Glutamatergic neuron (in vitro differentiated cells): ENCODE data around the gene RNF212. TPM values are rescaled to one million over a fixed set of nuclear protein-coding genes. Genes with fewer than 3 reads are reported as not detected.

Experiments
- DNase-seq: peaks from one replicate; pipeline ENCODE4 v3.0.0; 2022
- H3K27ac Mint-ChIP-seq: one replicate; pipeline ENCODE4 v1.8.0; 2020; ENCODE audit warnings: mild to moderate bottlenecking, mixed read lengths, inconsistent platforms; ENCODE audit not compliant: unreplicated experiment
- H3K27me3 Mint-ChIP-seq: one replicate; pipeline ENCODE4 v1.8.0; 2020; ENCODE audit warnings: mild to moderate bottlenecking, moderate library complexity, mixed read lengths, inconsistent platforms; ENCODE audit not compliant: unreplicated experiment
- H3K36me3 Mint-ChIP-seq: one replicate; pipeline ENCODE4 v1.8.0; 2020; ENCODE audit warnings: mild to moderate bottlenecking, mixed read lengths, inconsistent platforms; ENCODE audit not compliant: unreplicated experiment
- H3K4me1 Mint-ChIP-seq: one replicate; pipeline ENCODE4 v1.8.0; 2020; ENCODE audit warnings: mild to moderate bottlenecking, low read depth, mixed read lengths, inconsistent platforms; ENCODE audit not compliant: unreplicated experiment
- H3K4me3 Mint-ChIP-seq: one replicate; pipeline ENCODE4 v1.8.0; 2020; ENCODE audit warnings: mild to moderate bottlenecking, mixed read lengths, inconsistent platforms; ENCODE audit not compliant: unreplicated experiment
- H3K9me3 Mint-ChIP-seq: one replicate; pipeline ENCODE4 v1.8.0; 2020; ENCODE audit warnings: mild to moderate bottlenecking, moderate library complexity, mixed read lengths, inconsistent platforms; ENCODE audit not compliant: unreplicated experiment
- total RNA-seq: library from RNA; stranded (reverse); fragmentation: NEBNext Ultra II Directional; extraction: Animal tissue kit (Norgen Biotek cat#: 25700); gene quantifications from one replicate; pipeline ENCODE4 v1.2.1, GENCODE V29; 2021; ENCODE audit not compliant: unreplicated experiment
- TF ChIP-seq, protein P1 (sequence below): fragments of 200-600 bp; sonication (generic); IDR thresholded peaks from one replicate; pipeline ENCODE4 v1.5.0; 2021; ENCODE audit not compliant: partially characterized antibody, unreplicated experiment

The RNF212 gene
- total RNA-seq, 1 donor from 2014 or later, result 11.1 TPM

DNA sequence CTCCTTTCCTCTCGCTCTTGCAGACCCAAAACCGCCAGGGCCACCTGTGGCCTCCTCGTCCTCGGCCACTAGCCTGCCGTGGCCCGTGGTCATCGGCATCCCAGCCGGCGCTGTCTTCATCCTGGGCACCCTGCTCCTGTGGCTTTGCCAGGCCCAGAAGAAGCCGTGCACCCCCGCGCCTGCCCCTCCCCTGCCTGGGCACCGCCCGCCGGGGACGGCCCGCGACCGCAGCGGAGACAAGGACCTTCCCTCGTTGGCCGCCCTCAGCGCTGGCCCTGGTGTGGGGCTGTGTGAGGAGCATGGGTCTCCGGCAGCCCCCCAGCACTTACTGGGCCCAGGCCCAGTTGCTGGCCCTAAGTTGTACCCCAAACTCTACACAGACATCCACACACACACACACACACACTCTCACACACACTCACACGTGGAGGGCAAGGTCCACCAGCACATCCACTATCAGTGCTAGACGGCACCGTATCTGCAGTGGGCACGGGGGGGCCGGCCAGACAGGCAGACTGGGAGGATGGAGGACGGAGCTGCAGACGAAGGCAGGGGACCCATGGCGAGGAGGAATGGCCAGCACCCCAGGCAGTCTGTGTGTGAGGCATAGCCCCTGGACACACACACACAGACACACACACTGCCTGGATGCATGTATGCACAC is 88.3 kb downstream of the RNF212 start:
- H3K27me3 Mint-ChIP-seq, result peaks cover 5% of the 10 kb centered on the region
- H3K4me1 Mint-ChIP-seq, result peaks cover 1% of the 10 kb centered on the region
- no peak overlapping the region for H3K4me3 Mint-ChIP-seq
- DNase-seq, result no peak
- TF ChIP-seq, protein P1, sequence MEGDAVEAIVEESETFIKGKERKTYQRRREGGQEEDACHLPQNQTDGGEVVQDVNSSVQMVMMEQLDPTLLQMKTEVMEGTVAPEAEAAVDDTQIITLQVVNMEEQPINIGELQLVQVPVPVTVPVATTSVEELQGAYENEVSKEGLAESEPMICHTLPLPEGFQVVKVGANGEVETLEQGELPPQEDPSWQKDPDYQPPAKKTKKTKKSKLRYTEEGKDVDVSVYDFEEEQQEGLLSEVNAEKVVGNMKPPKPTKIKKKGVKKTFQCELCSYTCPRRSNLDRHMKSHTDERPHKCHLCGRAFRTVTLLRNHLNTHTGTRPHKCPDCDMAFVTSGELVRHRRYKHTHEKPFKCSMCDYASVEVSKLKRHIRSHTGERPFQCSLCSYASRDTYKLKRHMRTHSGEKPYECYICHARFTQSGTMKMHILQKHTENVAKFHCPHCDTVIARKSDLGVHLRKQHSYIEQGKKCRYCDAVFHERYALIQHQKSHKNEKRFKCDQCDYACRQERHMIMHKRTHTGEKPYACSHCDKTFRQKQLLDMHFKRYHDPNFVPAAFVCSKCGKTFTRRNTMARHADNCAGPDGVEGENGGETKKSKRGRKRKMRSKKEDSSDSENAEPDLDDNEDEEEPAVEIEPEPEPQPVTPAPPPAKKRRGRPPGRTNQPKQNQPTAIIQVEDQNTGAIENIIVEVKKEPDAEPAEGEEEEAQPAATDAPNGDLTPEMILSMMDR, result no peak
- no peak overlapping the region for H3K27ac Mint-ChIP-seq
- peaks cover 5% of the 10 kb centered on the region for H3K9me3 Mint-ChIP-seq
- H3K36me3 Mint-ChIP-seq, result no peaks in the 10 kb centered on the region

DNA sequence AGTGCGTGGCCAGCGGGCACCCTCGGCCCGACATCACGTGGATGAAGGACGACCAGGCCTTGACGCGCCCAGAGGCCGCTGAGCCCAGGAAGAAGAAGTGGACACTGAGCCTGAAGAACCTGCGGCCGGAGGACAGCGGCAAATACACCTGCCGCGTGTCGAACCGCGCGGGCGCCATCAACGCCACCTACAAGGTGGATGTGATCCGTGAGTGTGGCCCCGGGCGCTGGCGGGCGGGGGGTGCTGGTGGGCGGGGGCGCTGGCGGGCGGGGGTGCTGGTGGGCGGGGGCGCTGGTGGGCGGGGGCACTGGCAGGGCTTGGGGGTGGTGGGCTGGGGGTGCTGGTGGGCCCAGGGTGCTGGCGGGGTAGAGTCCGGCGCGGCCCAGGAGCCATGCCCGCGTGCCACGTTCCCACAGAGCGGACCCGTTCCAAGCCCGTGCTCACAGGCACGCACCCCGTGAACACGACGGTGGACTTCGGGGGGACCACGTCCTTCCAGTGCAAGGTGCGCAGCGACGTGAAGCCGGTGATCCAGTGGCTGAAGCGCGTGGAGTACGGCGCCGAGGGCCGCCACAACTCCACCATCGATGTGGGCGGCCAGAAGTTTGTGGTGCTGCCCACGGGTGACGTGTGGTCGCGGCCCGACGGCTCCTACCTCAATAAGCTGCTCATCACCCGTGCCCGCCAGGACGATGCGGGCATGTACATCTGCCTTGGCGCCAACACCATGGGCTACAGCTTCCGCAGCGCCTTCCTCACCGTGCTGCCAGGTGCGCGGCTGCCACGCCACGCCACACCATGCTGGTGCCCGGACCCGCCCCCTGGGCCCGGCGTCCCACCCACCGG is 89.2 kb downstream of the RNF212 start:
- Mint-ChIP-seq H3K27me3 (peaks cover 5% of the 10 kb centered on the region), H3K9me3 (peaks cover 5% of the 10 kb centered on the region), H3K27ac (no peak overlapping the region), H3K36me3 (no peaks in the 10 kb centered on the region), H3K4me3 (no peak overlapping the region), H3K4me1 (peaks cover 1% of the 10 kb centered on the region)
- DNase-seq, result no peak
- TF ChIP-seq, protein P1, result no peak

DNA sequence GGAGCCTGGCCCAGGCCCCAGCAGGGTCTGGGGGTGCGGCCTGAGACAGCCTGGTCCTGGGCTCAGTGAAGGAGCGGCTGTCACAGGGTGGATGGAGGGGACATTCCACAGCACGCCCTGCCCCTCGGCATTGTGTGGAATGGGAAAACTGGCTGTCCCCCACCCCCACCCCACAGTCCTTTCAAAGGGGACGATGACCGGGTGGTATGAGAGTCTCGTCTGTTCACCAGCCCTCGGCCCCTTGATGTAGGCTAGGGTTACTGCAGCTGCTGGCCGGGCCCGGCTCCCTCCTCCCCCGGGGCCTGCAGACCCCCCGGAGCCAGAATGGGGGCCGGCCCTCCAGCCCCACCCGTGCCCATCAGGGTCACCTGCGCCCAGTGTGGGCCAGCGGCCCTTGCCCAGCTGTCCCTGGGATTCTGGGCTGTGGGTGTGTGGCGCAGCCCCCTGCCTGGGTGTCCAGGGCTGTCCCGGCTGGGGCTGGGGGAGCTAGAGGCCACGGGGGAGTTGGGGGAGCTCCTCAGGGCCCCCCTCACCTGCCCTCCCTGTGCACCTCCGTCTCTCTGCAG is 90.2 kb downstream of the RNF212 start:
- Mint-ChIP-seq H3K36me3 (no peaks in the 10 kb centered on the region), H3K9me3 (peaks cover 5% of the 10 kb centered on the region), H3K27ac (no peak overlapping the region), H3K4me1 (peaks cover 1% of the 10 kb centered on the region), H3K27me3 (peaks cover 5% of the 10 kb centered on the region), H3K4me3 (no peak overlapping the region)
- DNase-seq, result no peak
- TF ChIP-seq, protein P1, result no peak

DNA sequence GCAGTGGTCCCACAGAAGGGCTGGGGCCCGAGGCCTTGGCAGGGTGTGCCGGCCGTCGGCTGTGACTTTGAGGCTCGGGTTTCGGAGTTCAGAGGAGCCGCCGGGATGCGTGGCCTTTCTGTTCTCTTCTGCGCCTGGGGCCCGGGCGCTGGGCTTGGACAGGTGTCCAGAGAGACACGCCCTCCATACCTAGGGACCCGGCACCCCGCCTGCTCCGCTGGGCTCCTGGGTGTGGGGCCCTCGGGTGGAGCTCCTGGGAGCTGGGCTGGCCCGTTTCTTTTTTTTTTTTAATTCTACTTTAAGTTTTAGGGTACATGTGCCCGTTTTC is 90.7 kb downstream of the RNF212 start:
- no peak overlapping the region for H3K27ac Mint-ChIP-seq
- TF ChIP-seq, protein P1, result no peak
- H3K4me1 Mint-ChIP-seq, result peaks cover under 1% of the 10 kb centered on the region
- H3K27me3 Mint-ChIP-seq, result peaks cover 5% of the 10 kb centered on the region
- no peak overlapping the region for H3K4me3 Mint-ChIP-seq
- H3K9me3 Mint-ChIP-seq, result peaks cover 5% of the 10 kb centered on the region
- no peak for DNase-seq
- no peaks in the 10 kb centered on the region for H3K36me3 Mint-ChIP-seq
